ENCODE data around the gene CHD5. TPM values are rescaled to one million over a fixed set of nuclear protein-coding genes. Genes with fewer than 3 reads are reported as not detected.

The CHD5 gene
- total RNA-seq, 1 donor from 2014 or later: 0.16 TPM

GRCh38 chr1:6165441-6165985 lies 14.6 kb downstream of the CHD5 start:
- no peak overlapping the region for H3K4me3 Mint-ChIP-seq
- H3K27me3 Mint-ChIP-seq (ENCODE audit: low read depth): peaks cover 37% of the 10 kb centered on the region
- H3K9me3 Mint-ChIP-seq: no peaks in the 10 kb centered on the region
- H3K27ac Mint-ChIP-seq (ENCODE audit: unreplicated experiment): no peak overlapping the region
- DNase-seq (ENCODE audit: low read depth, low spot score): no peak
- H3K4me1 Mint-ChIP-seq: no peaks in the 10 kb centered on the region
- no peak for TF ChIP-seq CTCF (conservative IDR thresholded peaks at IDR 0.05)
- no peaks in the 10 kb centered on the region for H3K36me3 Mint-ChIP-seq (ENCODE audit: low read depth)

DNA sequence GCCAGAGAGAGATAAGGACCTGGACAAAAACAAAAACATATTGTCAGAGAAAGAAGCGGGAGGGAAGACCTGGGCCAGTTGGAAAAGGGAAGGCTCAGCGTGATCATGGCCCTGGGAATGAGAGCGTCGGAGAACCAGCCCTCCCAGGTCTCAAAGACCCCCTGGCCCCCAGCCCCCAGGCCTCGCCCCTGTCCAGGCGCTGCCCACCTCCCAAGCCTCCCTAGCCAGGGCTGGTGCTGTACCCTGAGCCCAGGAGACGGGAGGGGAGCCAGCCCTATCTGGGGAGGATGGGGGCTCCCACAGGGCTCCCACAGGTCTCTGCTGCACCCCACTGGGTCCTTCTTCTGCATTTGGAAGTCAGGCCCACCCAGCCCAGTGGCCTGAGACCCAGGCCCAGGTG lies 15.1 kb downstream of the CHD5 start:
- TF ChIP-seq CTCF (conservative IDR thresholded peaks at IDR 0.05): no peak
- H3K27ac Mint-ChIP-seq (ENCODE audit: unreplicated experiment): no peak overlapping the region

GRCh38 chr1:6163973-6164617 lies 16.0 kb downstream of the CHD5 start:
- no peaks in the 10 kb centered on the region for H3K36me3 Mint-ChIP-seq (ENCODE audit: low read depth)
- TF ChIP-seq CTCF (conservative IDR thresholded peaks at IDR 0.05): no peak
- no peaks in the 10 kb centered on the region for H3K9me3 Mint-ChIP-seq
- H3K27ac Mint-ChIP-seq (ENCODE audit: unreplicated experiment): no peak overlapping the region
- no peak for DNase-seq (ENCODE audit: low read depth, low spot score)
- H3K4me1 Mint-ChIP-seq: no peaks in the 10 kb centered on the region
- H3K27me3 Mint-ChIP-seq (ENCODE audit: low read depth): peaks cover 45% of the 10 kb centered on the region
- H3K4me3 Mint-ChIP-seq: no peak overlapping the region

More for the DNA sequence above, 15.1 kb downstream of the CHD5 start:
- DNase-seq (ENCODE audit: low read depth, low spot score): no peak
- no peak overlapping the region for H3K4me3 Mint-ChIP-seq
- peaks cover 37% of the 10 kb centered on the region for H3K27me3 Mint-ChIP-seq (ENCODE audit: low read depth)
- no peaks in the 10 kb centered on the region for H3K9me3 Mint-ChIP-seq
- no peaks in the 10 kb centered on the region for H3K36me3 Mint-ChIP-seq (ENCODE audit: low read depth)
- no peaks in the 10 kb centered on the region for H3K4me1 Mint-ChIP-seq

DNA sequence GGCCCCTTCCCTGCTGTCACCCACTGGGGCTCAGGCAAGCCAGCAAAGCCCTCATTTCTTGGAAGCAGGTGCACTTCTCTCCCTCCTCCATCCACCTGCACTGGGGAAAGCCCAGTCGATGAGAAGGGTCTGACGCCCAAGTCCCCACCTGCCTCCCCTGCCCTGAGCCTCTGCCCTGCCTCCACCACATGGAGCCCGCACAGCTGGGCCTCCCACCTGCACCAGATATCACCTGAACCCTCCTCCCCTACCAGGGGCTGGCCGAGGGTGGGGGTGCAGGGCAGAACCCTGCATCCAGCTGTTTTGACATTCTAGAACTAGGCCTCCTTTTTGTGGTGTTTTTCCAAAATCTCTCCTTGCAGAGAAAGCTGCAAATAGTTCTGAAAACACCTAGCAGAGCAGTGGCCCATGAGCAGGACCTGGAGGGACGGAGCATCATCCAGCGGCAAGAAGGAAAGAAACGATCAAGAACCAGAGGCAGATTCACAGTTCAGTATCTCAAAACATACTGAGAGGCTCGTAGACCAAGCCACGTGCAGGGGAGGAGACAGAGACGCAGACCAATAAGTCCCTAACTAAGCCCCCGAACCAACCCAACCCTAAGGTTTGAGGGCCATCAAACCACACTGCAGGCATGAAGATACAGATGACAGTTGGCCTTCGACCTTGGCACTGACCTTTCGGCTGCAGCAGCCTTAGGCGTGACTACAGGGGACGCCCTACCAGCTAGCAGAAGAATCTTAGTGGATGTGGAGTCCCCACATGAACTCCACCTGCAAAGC lies 16.7 kb downstream of the CHD5 start:
- DNase-seq (ENCODE audit: low read depth, low spot score): no peak
- Mint-ChIP-seq H3K27me3 (ENCODE audit: low read depth) (peaks cover 47% of the 10 kb centered on the region), H3K4me3 (no peak overlapping the region), H3K4me1 (peaks cover under 1% of the 10 kb centered on the region), H3K9me3 (no peaks in the 10 kb centered on the region), H3K27ac (ENCODE audit: unreplicated experiment) (no peak overlapping the region), H3K36me3 (ENCODE audit: low read depth) (no peaks in the 10 kb centered on the region)
- TF ChIP-seq CTCF (conservative IDR thresholded peaks at IDR 0.05): no peak

DNA sequence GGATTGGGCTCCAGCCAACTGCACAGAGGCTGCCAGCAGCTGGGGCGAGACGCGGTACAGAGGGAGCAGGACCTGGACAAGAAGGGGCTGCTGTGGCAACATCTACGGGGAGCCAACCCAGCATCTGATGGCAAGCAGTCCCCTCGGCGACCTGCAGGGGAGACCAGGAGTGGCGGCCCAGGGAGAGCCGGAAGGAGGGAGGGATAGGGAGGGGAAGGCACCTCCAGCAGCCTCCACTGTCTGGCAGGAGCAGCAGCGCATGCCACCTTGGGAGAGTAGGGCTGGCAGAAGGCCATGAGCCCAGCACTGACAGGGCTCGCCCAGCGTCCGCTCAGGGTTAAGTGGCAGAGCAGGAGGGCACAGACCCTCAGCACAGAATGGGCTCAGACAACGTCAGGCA lies 17.3 kb downstream of the CHD5 start:
- Mint-ChIP-seq H3K4me1 (peaks cover 6% of the 10 kb centered on the region), H3K9me3 (no peaks in the 10 kb centered on the region), H3K27me3 (ENCODE audit: low read depth) (peaks cover 48% of the 10 kb centered on the region), H3K4me3 (no peak overlapping the region), H3K36me3 (ENCODE audit: low read depth) (no peaks in the 10 kb centered on the region), H3K27ac (ENCODE audit: unreplicated experiment) (no peak overlapping the region)
- no peak for DNase-seq (ENCODE audit: low read depth, low spot score)
- no peak for TF ChIP-seq CTCF (conservative IDR thresholded peaks at IDR 0.05)
